ENCODE measurements around the gene ADAM12.

ADAM12 gene

GRCh38 chr10:126187399-126187798 lies 200.9 kb downstream of the ADAM12 start:
- TF ChIP-seq, protein P1, sequence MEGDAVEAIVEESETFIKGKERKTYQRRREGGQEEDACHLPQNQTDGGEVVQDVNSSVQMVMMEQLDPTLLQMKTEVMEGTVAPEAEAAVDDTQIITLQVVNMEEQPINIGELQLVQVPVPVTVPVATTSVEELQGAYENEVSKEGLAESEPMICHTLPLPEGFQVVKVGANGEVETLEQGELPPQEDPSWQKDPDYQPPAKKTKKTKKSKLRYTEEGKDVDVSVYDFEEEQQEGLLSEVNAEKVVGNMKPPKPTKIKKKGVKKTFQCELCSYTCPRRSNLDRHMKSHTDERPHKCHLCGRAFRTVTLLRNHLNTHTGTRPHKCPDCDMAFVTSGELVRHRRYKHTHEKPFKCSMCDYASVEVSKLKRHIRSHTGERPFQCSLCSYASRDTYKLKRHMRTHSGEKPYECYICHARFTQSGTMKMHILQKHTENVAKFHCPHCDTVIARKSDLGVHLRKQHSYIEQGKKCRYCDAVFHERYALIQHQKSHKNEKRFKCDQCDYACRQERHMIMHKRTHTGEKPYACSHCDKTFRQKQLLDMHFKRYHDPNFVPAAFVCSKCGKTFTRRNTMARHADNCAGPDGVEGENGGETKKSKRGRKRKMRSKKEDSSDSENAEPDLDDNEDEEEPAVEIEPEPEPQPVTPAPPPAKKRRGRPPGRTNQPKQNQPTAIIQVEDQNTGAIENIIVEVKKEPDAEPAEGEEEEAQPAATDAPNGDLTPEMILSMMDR (IDR thresholded peaks at IDR 0.05; ENCODE audit: low read depth, low read length, missing control alignments), result no peak
- H3K4me3 ChIP-seq (ENCODE audit: low read depth, low read length), result no peak overlapping the region
- in situ Hi-C loops (cut with HindIII; ENCODE audit: low sequenced_read_pairs), result no loop called here
- DNase-seq (ENCODE audit: low read depth), result no peak

GRCh38 chr10:126186766-126187165 lies 201.5 kb downstream of the ADAM12 start:
- in situ Hi-C loops (cut with HindIII; ENCODE audit: low sequenced_read_pairs), result no loop called here
- DNase-seq (ENCODE audit: low read depth), result no peak
- no peak overlapping the region for H3K4me3 ChIP-seq (ENCODE audit: low read depth, low read length)
- TF ChIP-seq, protein P1 (IDR thresholded peaks at IDR 0.05; ENCODE audit: low read depth, low read length, missing control alignments), result no peak

- in situ Hi-C loops (cut with HindIII; ENCODE audit: low sequenced_read_pairs), result no loop called here
- DNase-seq (ENCODE audit: low read depth), result no peak
- H3K4me3 ChIP-seq (ENCODE audit: low read depth, low read length), result no peak overlapping the region
- TF ChIP-seq, protein P1 (IDR thresholded peaks at IDR 0.05; ENCODE audit: low read depth, low read length, missing control alignments), result no peak
Measured at GRCh38 chr10:126185676-126186447, 202.4 kb downstream of the ADAM12 start.

DNA sequence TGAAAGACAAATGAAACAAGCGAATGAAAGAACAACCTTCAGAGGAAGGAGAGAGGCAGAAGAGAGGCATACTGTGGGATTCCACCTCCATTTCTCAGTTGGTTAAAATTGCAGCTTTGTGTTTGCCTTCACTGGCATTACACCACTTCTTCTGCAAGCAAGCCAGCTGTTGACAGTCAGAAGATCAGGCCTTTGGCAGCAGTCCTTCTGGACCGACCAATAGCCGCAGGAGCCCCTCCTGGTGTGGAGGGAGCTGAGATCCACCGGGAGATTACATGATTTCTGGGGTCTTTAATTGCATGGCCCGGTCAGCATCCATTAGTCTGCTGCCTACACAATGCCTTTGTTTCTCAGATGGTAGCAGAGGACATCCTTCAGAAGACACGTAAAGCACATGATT lies 206.7 kb downstream of the ADAM12 start:
- no peak for DNase-seq (ENCODE audit: low read depth)
- in situ Hi-C loops (cut with HindIII; ENCODE audit: low sequenced_read_pairs), result no loop called here
- TF ChIP-seq, protein P1 (IDR thresholded peaks at IDR 0.05; ENCODE audit: low read depth, low read length, missing control alignments), result no peak
- H3K4me3 ChIP-seq (ENCODE audit: low read depth, low read length), result no peak overlapping the region

- in situ Hi-C loops (cut with HindIII; ENCODE audit: low sequenced_read_pairs), result no loop called here
- TF ChIP-seq, protein P1 (IDR thresholded peaks at IDR 0.05; ENCODE audit: low read depth, low read length, missing control alignments), result no peak
- no peak for DNase-seq (ENCODE audit: low read depth)
- no peak overlapping the region for H3K4me3 ChIP-seq (ENCODE audit: low read depth, low read length)
Measured at GRCh38 chr10:126179637-126180036, 208.6 kb downstream of the ADAM12 start.

DNA sequence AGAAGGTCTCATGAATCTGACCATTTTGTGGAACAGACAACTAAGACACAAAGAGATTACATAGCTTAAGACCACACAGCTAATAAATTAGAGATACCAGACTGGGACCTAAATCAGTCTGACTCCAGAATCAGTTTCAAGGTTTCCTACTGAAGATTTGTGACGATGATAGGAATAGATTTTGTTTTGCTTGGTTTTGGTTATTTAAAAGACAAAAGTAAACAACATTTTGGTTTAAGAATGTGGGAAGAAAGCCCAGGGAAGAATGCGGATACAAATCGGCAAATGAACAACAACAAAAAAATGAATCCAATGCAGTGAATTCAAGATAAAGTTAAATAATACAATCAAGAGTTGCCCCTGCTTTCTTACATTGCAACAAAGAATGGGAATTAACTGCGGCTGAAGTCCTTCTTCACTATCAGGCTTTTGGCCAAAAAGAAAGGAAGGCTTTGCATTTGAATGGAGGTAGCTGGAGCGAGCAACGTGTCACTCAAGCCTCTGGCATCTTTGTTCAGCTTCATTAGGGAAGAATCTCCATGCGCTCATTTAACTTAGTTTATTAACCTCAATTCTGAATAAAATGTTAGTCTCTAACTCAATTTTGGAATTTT lies 210.8 kb downstream of the ADAM12 start:
- TF ChIP-seq, protein P1 (IDR thresholded peaks at IDR 0.05; ENCODE audit: low read depth, low read length, missing control alignments), result no peak
- in situ Hi-C loops (cut with HindIII; ENCODE audit: low sequenced_read_pairs), result no loop called here
- DNase-seq (ENCODE audit: low read depth), result no peak
- H3K4me3 ChIP-seq (ENCODE audit: low read depth, low read length), result no peak overlapping the region
